ENCODE data around the gene MEIG1.
"Not testable (repeated sequence)": the region's sequence is repeated elsewhere in the genome, so short reads cannot be mapped to it uniquely, and the experiment has no call there.

Gene MEIG1, protein sequence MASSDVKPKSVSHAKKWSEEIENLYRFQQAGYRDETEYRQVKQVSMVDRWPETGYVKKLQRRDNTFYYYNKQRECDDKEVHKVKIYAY

DNA sequence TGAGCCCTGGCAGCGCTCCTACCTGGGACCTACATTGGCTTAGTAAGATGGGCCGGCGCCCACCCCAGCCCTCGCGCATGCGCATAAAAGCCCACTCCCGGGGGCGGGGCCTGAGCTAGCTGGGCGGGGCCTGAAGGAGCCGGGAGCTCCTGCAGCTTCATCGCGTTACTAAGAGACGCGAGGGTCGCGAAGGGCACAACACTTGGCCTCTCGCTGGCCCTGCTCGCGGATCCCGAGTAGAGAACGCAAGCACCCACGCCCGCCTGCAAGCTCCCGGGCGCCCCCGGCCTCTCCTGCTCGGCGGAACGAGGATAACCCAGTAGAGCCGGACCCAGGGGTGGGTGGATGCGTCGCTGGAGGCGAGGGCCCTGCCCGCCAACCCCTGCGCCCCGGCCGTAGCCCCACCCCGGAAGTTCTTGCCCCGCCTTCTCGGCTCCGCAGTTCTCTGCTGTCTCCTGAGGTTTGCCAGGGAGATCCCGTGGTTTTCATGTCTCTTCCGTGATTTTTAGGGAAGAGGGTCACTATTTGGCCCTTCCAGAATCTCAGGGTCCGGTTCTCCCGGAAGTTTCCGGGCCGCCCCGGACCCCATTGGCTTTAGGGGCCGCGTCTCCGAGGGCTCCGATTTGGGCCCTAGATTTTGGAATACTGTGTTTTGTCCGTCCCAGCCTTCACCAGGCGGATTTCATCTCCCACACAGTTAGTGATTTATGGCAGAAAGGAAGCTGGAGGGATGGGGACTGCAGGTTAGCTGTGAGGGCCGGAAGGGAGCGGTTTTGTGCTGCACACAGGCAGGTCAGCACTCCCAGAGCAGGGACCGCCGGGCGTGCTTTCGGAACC, at the start of gene MEIG1:
TSS of gene MEIG1 (plus strand) at position 168 of the 837 bp plus-strand sequence. CDS start 7,081 bp downstream, outside the sequence.
- DNase-seq: peak; percentile 54

DNA sequence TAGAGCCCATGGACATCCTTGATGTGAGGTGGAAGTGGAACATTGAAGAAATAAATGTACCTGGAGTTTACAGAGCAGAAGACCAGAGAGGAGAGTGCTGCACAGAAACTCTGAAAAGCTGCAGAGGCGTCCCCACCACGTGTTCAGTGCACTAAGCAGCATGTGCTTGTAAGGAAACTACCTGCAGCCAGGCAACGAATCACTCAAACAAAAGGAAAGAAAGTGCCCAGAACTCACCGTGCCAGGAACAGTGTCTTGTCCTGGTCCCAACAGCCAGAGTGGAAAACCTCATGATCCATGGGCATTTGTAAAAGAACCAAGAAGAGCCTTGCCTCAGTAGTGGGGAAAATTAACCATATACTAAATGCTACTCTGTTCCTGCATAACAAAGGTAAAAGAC, 48.2 kb upstream of the MEIG1 start:
- no peak for DNase-seq

GRCh38 chr10:14911801-14912200, 47.4 kb upstream of the MEIG1 start:
- no peak for DNase-seq

GRCh38 chr10:14916600-14916999, 42.6 kb upstream of the MEIG1 start:
- DNase-seq: no peak

DNA sequence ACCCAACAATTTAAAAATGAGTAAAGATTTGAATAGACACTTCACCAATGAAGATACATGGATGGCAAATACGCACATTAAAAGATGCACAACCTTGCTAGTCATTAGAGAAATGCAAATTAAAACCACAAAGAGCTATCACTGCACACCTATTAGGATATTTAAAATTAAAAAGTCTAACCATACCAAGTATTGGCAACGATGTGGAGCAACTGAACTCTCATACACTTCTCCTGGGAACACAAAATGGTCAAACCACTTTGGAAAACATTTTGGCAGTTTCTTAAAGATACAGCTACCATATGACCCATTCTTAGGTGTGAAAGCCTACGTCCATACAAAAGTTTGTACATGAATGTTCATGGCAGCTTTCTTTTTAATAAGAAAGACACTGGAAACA, 41.4 kb upstream of the MEIG1 start:
- DNase-seq: no peak

DNA sequence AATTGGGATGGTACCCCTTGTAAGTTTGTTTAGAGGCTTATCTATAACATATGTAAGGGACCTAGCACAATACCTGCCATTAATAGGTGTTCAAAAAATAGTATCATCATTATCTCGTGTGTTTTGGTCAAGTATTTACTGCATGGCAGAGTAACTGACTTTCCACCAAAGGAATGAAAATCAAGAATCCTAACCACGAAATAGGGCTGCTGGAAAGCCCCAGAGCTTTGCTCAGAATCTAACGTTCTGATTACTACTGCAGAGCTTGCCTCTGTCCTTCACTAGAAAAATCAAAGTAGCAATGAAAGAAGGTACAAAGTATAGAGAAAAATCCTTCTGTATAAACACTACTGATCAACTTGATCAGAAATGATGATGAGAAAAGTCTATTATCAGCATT, 40.2 kb upstream of the MEIG1 start:
- DNase-seq: no peak

- DNase-seq: no peak
These were observed 35.2 kb upstream of the MEIG1 start for GRCh38 chr10:14924013-14924412.

DNA sequence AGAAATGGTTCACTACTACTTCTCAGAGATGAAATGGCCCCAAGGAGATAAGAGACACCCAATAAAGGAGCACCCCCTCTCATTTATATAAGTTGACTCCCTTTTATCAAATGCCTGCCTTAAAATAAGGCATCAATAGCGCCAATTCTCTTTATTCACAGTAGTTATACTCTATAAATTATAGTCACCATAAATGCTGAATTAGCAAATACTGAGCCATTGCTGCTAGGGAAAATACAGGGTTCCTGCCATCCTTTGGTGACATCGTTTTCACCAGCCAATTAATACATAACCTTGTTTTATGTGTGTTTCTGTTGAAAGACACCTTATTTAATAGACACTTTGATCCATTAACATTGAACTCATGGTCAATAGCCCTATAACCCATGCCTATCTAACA, 33.9 kb upstream of the MEIG1 start:
- DNase-seq: no peak

GRCh38 chr10:14926061-14926470, 33.1 kb upstream of the MEIG1 start:
- DNase-seq: no peak

GRCh38 chr10:14926722-14927416, 32.3 kb upstream of the MEIG1 start:
- no peak for DNase-seq

DNA sequence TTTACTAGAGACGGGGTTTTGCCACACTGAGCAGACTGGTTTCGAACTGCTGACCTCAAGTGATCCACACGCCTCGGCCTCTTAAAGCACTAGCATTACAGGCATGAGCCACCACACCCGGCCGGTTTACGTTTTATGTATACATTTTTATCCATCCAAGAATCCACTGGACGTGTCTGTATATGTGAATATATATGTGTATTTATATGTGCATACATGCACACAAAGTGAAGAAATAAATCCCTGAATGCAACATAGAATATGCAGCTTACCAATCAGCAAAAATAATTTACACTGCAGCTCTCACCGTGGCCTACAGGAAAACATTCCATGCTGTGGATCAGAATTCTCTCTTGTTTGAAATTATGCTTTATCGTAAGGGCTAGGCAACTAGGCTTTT, 28.6 kb upstream of the MEIG1 start:
- DNase-seq: no peak

DNA sequence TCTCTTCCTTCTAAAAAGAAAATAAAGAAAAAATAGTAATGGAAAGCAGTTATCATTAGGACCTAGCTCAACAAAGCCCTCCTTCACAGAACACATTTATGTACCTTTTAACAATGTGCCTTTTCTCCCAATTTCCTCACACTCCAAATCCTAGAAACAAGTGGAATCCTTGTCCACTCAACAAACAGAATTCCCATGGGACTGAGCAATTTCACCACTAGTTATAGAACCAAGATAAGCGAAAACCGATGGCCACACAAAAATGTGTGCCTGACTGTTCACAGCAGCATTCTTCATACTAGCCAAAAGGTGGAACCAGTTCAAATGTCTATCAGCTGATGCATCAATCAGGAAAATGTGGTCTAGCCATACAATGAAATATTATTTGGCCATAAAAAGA, 22.6 kb upstream of the MEIG1 start:
- DNase-seq: no peak

GRCh38 chr10:14938971-14939370, 20.2 kb upstream of the MEIG1 start:
- not testable (repeated sequence) for DNase-seq

DNA sequence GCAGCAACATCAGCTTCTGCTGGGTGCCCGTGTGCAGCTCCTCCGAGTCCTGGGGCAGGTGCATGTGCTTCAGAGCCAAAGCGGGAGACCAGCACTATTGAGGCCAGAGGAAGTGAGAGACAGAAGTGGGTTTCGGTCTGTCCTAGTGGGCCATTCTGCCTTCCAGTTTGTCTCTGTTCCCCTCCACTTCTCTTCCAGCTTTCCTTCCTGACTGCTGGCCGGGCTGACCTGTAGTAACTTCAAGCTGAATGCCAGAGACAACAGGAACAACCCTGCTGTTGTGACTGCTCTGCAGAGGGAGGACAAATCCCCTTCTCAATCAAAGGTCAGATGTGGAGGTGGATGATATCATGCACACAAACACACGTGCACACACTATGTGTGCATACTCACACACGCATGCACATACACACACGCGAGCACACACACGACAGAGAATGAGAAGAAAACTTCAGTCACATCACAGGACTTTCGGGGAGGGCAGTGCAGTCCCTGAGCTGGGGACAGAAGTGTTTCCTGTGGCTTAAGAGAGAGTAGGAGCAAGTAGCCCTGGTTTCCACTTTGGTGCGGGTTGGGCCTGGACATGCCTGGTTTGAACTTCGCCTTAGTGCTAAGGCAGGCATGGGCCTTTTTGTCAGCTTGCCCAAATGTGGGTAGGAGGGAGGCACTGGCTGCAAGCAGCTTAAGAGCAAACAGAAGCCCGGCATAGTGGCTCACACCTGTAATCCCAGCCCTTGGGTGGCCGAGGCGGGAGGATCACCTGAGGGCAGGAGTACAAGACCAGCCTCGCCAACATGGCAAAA, 16.8 kb upstream of the MEIG1 start:
- not testable (repeated sequence) for DNase-seq

GRCh38 chr10:14942950-14943338, 16.2 kb upstream of the MEIG1 start:
- not testable (repeated sequence) for DNase-seq

- DNase-seq: no peak
These were observed 14.1 kb upstream of the MEIG1 start for GRCh38 chr10:14945108-14945507.

DNA sequence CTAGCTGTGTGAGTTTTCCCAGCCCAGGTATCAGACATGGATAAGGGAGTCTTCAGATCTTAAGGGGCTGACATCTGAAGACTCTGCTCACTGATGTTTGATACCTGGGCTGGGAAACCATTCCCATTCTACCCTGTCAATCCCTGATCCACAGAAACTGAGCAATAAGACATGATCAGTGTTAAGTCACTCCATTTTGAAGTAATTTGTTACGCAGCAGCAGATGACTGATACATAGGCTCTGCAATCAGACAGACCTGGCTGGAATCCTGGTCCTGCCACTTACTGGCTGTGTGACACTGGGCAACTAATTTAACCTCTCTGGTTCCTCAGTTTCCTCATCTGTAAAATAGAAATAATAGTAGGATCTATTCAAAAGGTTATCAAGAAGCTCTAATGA, 11.9 kb upstream of the MEIG1 start:
- DNase-seq: no peak

- no peak for DNase-seq
These were observed 9.9 kb upstream of the MEIG1 start for GRCh38 chr10:14949291-14949690.

DNA sequence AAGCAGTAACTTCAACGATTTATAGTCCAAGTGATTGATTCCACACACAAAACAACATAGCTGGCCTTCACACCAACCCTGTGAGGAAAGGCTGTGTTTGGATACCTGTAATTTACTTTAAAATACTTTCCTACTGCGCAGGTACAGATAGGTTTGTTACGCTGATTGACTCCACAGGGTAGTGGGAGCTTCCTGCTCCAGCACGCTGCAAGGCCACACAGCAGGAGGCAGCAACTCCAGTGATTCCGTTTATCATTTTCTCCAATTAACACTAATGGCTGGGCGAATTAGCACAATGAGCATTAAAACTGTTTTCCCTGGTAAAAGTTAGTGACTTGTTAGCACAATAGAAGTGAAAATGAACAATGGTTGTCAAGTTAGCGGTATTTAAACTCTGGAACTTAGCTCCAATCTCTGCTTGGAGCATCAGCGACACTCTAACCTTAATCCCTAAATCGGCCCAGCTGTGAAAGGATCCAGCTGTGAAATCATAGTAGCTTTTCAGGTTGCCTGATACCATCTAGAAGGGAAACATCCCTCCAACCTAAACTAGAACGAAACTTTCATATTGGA, 6.3 kb upstream of the MEIG1 start:
- no peak for DNase-seq

DNA sequence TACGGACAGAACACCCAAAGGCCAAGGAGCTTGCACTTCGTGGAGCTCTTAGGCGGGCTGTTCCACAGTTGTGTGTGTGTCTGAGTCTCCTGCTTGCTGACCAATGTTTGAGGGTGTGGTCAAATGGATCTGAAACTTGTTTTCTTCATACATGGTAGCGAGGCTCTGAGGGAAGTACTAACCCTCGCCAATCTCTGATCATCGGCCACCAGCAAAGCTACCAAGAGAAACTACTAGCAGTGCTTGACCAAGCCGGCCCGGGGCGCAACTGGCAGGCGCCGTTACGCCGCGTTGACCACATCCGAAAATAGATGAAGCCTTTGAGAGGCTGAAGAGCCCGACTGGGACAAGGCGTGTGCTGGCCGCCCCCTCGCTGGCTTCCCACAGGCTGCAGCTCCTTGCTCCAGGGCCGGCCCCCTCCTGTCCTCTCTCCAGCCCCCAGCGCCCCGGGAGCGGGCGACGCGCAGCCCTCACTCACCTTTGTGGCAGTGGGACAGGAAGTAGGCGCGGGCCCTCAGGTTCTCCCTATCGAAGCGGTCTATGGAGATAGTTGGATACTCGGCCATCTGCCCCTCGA, 5.7 kb upstream of the MEIG1 start:
- DNase-seq: no peak

DNA sequence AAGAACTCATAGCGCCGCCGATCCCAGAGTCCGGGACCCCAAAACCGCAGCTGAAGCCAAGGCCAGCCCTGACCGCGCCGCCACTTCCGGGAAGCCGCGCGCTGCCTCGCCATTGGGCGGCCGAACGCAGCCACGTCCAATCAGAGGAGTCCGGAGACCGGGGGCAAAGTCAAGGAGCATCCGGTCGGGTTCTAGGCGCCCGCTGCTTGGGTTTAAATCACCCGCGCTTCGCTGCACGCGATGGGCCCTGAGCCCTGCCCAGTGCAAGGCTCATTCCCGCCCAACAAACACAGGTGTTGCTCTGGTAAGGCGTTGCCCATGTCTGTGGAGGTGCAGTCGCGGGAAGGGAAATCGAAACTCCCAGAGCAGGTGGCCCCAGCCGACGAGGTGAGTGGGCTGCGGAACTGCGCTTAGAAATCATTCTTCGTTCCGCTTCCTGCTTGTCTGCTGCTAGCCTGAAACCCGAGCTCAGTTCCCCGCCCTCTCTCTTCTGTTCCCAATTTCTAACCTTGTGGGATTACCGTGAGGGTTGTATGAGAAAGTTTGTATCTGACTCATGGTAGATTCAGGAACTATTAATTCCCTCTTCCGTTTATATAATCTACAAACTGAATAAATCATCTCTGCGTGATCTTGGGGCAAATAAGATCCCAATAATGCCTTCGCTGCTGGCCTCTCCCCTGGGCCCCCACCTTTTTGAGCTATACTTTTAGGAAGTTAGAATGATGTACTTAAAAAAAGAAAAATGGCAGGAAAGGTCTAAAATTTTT, 5.0 kb upstream of the MEIG1 start, which contains the start of gene DCLRE1C:
TSS of gene DCLRE1C (minus strand) at position 96 of the 770 bp plus-strand sequence. CDS start at position 10, 86 bp downstream.
- DNase-seq: peak; percentile 74

GRCh38 chr10:14954934-14955333, 4.3 kb upstream of the MEIG1 start:
- DNase-seq: no peak
